Activated effector memory CD4-positive, alpha-beta T cell treated with Interleukin-2 at 50 U/mL for 16 hours (primary cell): ENCODE results near the gene DNAH12.
"Not testable (repeated sequence)": the region's sequence is repeated elsewhere in the genome, so short reads cannot be mapped to it uniquely, and the experiment has no call there.

Experiments used
- DNase-seq: peaks from one replicate; pipeline ENCODE4 v3.0.0-alpha.2; 2020

The DNAH12 gene

GRCh38 chr3:57538465-57538864 lies 5.7 kb downstream of the DNAH12 start:
- no peak for DNase-seq

DNA sequence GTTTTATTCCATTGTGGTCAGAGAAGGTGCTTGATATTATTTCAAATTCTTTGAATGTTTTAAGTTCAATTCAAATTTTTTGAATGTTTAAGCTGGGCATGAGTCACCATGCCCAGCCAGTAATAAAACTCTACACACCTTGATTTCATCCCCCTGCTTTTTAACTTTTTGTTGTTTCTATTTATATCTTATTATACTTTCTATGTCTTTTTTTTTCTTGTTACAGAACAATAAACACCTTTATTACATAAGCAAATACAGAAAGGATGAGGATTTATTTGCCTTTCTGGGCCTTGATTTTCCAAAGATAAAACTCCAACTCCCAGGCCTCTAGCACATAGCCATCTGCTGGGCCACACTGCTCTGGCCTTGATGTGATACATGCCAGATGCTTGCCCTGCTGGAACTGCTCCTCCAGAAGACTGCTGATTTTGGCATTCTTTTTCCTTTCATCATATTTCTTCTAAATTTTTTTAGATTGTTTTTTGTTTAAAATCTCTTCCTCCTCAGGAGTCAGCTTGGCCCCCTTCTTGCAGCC lies 14.0 kb downstream of the DNAH12 start:
- DNase-seq = no peak

- DNase-seq = no peak
These were observed 25.7 kb downstream of the DNAH12 start for GRCh38 chr3:57518276-57518915.

DNA sequence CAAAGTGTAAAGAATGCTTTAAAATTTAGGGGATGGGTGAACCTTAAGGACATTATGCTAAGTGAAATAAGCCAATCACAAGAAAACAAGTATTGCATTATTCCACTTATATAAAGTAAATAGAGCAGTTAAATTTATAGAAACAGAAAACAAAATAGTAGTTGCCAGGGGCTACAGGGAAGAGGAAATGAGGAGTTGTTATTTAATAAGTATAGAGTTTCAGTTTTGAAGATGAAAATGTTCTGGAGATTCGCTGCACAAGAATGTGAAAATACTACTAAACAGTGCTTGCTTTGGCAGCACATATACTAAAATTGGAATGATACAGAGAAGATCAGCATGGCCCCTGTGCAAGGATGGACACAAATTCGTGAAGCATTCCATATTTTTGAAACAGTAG lies 32.0 kb downstream of the DNAH12 start:
- no peak for DNase-seq

DNA sequence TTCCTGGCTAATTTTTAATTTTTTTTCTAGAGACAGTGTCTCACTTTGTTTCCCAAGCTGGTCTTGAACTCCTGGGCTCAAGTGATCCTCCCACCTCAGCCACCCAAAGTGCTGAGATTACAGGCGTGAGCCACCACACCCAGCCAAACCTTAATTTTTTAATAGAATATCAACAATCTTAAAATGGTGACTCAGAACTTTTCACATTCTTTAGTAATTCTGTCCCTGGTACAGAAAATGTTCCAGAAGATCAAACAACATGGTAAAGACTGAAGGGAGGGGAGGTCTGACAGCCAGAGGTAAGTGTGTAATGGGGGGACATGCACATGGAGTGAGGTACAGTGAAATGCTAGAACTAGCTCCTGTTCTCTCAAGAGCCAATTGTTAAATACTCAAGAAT lies 38.2 kb downstream of the DNAH12 start:
- DNase-seq = no peak

DNA sequence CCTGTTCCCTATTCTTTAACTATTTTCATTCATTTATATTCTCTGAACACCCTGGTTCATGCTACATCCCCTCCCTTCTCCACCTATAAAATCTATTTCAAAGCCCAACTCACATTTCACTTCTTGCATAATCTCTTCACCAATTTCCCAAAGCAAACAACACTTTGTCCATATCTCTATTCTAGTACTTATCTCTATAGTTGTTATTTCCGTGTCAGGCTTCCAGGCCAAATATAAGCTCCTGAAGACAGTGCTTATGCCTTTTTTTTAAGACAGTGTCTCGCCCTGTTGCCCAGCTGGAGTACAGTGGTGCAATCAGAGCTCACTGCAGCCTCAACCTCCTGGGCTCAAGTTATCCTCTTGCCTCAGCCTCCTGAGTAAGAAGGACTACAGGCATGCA lies 43.6 kb downstream of the DNAH12 start:
- no peak for DNase-seq

DNA sequence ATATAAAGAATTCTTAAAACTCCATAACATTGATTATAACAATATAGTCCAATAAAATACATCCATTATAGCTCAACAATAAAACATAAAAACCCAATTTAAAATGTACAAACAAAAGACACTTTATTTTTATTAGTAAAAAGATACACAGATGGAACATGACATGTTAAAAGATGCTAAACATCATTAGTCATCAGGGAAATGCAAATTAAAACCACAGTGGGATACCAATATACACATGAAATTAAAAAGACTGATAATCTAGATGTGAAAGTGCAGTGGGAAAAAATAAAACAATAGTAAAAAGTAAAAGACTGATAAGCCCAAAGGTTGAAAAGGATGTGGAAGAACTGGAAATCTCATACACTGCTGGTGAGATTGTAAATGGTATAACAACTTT lies 46.2 kb downstream of the DNAH12 start:
- DNase-seq = no peak

DNA sequence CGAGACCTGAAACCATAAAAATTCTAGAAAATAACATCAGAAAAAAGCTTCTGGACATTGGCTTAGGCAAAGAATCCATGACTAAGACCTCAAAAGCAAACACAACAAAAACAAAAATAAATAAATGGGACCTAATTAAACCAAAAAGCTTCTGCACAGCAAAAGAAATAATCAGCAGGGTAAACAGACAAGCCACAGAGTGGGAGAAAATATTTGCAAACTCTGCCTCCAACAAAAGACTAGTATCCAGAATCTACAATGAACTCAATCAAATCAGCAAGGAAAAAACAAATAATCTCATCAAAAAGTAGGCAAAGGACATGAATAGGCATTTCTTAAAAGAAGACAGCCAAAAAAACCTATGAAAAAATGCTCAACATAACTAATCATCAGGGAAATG lies 59.6 kb downstream of the DNAH12 start:
- DNase-seq = no peak

GRCh38 chr3:57477193-57477592 lies 67.0 kb downstream of the DNAH12 start:
- DNase-seq = not testable (repeated sequence)

DNA sequence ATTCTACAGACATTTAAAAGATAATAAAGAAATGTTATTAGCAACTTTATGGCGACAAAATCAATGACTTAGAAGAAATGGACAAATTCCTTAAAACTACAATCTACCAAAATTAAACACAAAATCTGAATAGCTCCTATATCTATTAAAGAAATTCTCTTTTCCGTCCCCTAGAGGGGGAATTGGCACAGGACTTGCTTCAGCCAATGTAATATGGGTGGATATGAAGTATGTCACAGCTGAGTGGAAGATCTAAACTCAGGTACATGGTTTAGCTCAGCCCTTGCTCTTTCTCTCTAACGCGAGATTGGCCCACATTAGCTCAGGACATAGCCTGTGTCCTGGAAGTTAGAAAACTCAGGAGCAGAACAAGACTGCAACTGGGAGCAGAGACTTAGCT lies 79.3 kb downstream of the DNAH12 start:
- DNase-seq = no peak

DNA sequence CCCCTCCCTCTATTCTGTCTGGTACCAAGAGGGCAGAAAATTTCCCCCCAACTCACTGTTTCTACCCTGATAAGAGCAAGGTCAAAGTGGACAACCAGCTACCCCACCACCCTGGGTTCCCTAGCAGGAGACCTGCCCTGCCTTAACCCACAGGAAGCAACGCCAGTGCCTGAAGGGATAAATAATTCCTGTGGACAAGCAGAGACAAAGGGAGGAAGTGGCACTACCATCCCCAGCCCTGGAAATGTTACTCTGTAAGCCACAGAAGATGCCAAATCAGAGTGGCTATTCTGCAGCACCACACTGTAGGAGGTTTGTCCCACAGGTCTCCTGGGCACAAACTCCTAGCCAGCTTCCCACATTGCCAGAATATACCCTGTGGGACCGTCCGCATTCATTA lies 80.1 kb downstream of the DNAH12 start:
- no peak for DNase-seq

GRCh38 chr3:57451150-57451846 lies 92.8 kb downstream of the DNAH12 start:
- DNase-seq = no peak

- not testable (repeated sequence) for DNase-seq
These were observed 94.8 kb downstream of the DNAH12 start for GRCh38 chr3:57449276-57449847.

DNA sequence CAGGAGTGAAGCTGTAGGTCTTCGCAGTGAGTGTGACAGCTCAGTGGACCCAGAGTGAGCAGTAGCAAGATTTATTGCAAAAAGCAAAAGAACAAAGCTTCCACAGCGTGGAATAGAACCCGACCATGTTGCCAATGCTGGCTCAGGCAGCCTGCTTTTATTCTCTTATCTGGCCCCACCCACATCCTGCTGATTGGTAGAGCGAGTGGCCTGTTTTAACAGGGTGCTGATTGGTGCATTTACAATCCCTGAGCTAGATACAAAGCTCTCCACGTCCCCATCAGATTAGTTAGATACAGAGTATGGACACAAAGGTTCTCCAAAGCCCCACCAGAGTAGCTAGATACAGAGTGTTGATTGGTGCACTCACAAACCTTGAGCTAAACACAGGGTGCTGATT lies 95.7 kb downstream of the DNAH12 start:
- not testable (repeated sequence) for DNase-seq

DNA sequence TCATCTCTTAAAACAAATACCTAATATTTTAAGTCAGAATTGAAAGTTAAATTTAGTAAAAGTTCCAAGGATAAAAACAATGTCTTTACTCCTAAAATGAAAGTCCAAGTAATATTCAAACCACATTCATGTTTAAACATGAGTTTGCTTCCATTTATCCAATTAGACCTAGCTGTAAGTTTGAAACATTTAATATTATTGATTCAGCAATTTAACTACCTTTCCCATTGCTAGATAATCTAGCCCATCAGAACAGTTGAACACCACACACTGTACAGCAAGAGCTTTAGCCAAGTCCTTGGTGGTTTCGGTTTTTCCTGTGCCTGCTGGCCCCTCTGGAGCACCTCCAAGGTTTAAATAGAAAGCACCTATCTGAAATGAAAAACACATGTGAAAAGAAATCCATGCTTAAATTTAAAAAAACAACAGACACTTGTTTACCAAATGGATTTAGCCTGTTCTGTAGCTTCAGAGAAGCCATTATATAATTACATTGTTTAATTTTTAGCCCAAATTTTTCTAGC lies 97.8 kb downstream of the DNAH12 start:
- no peak for DNase-seq

DNA sequence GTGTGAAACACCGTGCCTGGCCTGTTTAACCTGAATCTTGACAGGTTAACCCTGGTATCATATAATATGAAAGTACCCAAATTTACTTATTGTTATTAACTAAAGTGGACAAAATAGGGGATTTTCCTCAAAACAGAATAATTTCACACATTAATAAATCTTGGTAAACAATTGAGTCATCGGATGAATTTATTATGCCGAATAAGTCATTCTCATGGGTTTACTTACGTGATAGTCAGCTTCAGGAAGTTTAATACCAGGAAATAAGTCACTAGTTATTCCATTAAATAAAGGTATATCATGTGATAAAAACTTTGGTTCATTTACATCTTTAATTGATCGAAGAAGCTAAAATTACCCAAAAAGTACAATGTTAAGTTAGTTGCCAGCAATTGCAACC lies 99.7 kb downstream of the DNAH12 start:
- no peak for DNase-seq

DNA sequence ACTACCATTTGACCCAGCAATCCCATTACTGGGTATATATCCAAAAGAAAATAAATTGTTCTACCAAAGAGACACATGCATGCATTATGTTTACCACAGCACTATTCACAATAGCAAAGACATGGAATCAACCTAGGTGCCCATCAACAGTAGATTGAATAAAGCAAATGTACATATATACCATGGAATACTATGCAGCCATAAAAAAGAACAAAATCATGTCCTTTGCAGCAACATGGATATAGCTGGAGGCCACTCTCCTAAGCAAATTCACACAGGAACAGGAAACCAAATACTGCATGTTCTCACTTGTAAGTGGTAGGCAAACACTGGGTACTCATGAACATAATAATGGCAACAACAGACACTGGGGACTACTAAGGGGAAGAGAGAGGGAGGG lies 104.0 kb downstream of the DNAH12 start:
- DNase-seq = not testable (repeated sequence)

- DNase-seq = not testable (repeated sequence)
These were observed 105.7 kb downstream of the DNAH12 start for GRCh38 chr3:57438460-57438859.

DNA sequence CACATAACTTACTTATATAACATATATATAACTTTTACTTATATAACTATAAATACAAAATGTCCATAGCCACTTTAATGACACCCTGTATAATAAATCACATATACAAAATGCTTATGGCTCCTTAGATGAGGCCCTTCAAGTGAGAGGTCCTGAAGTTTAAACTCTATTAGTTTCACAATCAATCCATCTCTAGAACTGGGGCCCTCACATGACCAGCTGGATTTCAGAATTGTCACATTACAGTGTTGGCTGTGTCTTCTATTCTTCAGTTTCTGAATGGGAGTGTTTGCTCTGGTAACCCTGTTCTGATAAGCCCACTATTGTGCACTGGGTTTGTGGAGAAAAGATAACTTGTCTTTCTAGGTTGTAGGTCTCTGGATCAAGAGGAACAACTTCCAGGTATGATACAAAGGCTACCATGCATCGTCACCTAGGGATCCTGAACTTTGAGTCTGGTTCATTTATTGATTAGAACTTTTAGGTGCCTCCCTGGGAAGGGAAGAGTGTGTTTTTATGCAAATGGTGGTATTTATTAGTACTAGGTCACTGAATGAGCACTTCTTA lies 107.9 kb downstream of the DNAH12 start:
- DNase-seq = no peak

GRCh38 chr3:57434041-57434440 lies 110.1 kb downstream of the DNAH12 start:
- no peak for DNase-seq

DNA sequence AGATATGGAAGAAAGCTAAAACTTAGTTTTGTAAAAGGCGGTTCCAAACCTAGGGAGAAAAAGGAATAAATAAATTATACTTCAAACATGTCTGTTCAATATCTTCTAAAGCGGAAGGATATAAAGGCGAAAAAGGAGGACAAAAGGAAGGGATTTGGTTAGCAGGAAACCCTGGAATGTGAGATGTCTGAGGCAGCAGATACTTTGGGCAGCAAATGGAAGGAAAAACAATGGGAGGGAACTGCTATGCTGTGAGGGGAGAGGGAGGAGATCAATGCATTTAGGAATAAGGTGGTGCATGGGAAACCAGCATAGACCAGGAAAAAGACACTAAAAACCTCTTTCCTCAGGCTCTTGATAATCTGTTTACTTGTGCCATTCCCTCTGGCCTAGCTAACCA lies 120.8 kb downstream of the DNAH12 start:
- DNase-seq = no peak

DNA sequence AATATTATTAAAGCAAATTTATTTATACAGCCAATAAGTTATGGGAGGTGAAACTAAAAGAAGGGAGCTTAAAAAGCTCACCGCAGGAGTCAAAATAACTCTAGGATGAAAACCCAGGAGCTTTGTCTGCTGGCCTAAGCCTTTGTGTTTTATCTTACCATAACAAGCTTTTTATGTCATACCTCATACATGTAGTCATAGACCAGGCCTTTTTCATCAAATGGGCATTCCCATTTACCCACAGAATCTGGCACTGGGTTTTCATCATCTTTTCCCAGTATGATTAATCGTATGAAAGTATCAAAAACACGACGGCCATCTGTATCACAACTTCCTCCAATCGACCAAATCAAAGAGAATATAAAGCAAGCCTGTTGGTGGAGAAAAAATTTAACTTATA lies 122.8 kb downstream of the DNAH12 start:
- DNase-seq = no peak

- DNase-seq = no peak
These were observed 124.1 kb downstream of the DNAH12 start for GRCh38 chr3:57420001-57420400.

DNA sequence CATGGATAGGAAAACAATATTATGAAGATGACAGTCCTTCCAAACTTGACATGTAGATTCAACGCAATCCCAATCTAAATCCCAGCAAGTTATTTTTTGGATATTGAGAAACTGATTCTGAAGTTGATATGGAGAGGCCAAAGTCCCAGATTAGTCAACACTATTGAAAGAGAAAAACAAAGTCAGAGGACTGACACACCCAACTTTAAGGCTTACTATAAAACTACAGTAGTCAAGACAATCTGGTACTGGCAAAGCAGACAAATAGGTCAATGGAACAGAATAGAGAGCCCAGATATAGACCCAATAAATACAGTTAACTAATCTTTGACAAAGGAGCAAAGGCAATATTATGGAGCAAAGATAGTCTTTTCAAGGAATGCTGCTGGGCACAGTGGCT lies 132.4 kb downstream of the DNAH12 start:
- no peak for DNase-seq
